HG03108 (cell line): Measurements from ENCODE around the gene MARK2.
"Not testable (repeated sequence)": the region's sequence is repeated elsewhere in the genome, so short reads cannot be mapped to it uniquely, and the experiment has no call there.

ENCODE experiments used
- ATAC-seq: cut with Tn5 transposase; IDR thresholded peaks from one replicate; pipeline ENCODE4 v1.9.1; 2021; ENCODE audit warnings: moderate library complexity; ENCODE audit not compliant: unreplicated experiment

Gene MARK2

GRCh38 chr11:63838678-63839507, at the start of gene MARK2:
Gene MARK2, plus strand, starts transcription at chr11:63839110. Its CDS starts 397 bp downstream, at chr11:63839507.
- peak; percentile 70 for ATAC-seq

- ATAC-seq: no peak
Measured at GRCh38 chr11:63791495-63792167, 47.3 kb upstream of the MARK2 start.

- no peak for ATAC-seq
Measured at GRCh38 chr11:63793161-63793560, 45.7 kb upstream of the MARK2 start.

DNA sequence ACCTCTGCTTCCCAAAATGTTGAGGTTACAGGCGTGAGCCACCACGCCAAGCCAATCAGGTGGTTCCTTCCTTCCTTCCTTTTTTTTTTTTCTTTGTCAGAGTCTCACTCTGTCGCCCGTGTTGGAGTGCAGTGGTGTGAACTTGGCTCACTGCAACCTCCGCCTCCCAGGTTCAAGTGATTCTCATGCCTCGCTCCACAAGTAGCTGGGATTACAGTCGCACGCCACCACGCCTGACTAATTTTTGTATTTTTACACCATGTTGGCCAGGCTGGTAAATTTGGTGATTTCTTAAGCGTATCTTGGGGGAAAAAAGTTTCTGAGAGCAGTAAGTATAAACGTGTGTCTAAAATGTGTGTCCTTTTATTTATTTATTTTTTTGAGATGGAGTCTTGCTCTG, 43.8 kb upstream of the MARK2 start:
- ATAC-seq: no peak

DNA sequence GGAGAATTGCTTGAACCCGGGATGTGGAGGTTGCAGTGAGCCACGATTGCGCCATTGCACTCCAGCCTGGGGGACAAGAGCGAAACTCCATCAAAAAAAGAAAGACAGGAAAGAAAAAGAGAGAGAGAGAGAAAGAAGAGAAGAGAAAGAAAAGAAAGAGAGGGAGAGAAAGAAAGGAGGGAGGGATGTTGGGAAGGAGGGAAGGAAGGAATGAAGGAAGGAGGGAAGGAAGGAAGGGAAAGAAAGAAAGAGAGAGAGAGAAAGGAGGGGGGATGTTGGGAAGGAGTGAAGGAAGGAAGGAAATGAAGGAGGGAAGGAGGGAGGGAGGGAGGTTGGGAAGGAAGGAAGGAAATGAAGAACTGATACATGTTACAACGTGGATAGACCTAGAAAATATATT, 38.0 kb upstream of the MARK2 start:
- no peak for ATAC-seq

GRCh38 chr11:63802637-63803414, 36.1 kb upstream of the MARK2 start:
- no peak for ATAC-seq

- no peak for ATAC-seq
Measured at GRCh38 chr11:63804259-63804658, 34.7 kb upstream of the MARK2 start.

GRCh38 chr11:63805844-63806415, 33.0 kb upstream of the MARK2 start:
- ATAC-seq: no peak

GRCh38 chr11:63810383-63810782, 28.5 kb upstream of the MARK2 start:
- ATAC-seq: not testable (repeated sequence)

GRCh38 chr11:63811522-63811921, 27.4 kb upstream of the MARK2 start:
- ATAC-seq: no peak

DNA sequence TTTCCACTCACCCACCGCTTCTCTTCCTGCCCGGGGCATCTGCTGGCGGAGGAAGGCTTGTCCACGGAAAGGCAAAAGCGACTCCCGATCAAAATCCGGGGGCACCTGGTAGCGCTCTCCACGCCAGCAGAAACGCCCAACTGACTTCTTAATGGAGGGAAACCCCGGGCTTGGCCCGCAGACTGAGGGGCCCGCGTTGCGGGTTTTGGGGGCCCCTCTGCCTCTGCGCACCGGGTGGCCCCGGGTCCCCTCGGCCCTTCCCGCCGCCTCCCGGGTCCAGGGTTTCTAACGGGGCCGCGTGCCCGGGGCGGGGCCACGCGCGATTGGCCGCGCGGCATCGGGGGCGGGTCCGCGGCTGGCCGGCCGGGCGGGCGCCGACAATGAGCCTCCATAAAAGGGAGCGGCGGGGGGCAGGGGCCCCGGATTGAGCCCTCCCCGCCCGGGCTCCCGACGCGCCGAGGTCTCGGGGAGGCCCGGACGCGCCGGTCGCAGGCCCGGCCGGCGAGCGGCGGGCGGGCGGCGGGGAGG, 25.8 kb upstream of the MARK2 start, which contains the start of gene SPINDOC:
Gene SPINDOC (plus strand): TSS at position 422 of the 528 bp plus-strand sequence. CDS start 231 bp downstream, outside the sequence.
- ATAC-seq: peak; percentile 80

- ATAC-seq: peak; percentile 19
Measured at GRCh38 chr11:63813563-63814382, 25.1 kb upstream of the MARK2 start.

- no peak for ATAC-seq
Measured at GRCh38 chr11:63814383-63814736, 24.6 kb upstream of the MARK2 start.

GRCh38 chr11:63816166-63816565, 22.7 kb upstream of the MARK2 start:
- ATAC-seq: no peak

DNA sequence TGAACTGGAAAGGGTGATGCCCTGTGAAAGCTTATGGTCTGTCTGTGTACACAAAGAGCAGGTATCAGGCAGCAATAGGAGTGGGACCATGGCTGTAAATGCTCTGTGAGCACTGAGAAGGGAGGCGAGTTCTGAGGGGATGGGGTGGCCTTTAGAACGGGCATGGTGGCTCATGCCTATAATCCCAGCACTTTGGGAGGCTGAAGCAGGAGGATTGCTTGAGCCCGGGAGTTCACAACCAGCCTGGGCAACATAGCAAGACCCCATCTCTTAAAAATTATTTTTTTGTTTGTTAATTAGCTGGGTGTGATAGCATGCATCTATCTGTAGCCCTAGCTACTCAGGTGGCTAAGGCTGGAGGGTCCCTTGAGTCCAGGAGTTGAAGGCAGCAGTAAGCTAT, 22.2 kb upstream of the MARK2 start:
- no peak for ATAC-seq

GRCh38 chr11:63817758-63818498, 21.0 kb upstream of the MARK2 start:
- ATAC-seq: no peak

DNA sequence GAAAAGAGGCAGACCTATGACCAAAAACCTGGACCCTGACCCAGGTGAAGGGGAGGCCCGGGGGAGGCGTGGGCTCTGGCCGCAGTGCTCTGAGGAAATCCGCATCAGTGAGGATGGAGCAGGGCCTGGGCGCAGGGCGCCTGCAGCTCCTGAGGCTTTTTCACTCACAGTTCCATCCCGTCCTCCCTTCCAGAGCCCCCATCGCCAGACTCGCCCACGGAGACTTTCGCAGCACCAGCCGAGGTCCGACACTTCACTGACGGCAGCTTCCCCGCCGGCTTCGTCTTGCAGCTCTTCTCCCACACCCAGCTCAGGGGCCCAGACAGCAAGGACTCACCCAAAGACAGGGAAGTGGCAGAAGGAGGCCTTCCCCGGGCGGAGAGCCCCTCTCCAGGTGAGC, 20.3 kb upstream of the MARK2 start:
- no peak for ATAC-seq

DNA sequence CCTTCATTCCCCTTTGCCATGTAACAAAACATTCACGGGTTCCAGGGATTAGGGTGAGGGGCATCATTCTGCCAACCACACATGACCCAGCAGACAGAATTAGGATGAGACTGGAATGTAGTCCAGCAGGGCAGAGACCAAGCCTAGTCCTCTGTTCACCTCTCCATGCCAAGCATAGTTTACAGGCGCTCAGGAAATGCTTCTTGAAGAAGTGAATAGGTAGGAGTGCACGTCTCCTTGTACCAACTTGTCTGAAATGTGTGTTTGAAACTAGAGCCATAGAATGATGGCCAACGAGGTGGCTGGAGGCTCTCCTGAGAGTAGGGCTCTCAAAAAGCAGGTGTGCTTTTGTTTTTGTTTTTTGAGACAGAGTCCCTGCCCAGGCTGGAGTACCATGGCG, 17.5 kb upstream of the MARK2 start:
- no peak for ATAC-seq

DNA sequence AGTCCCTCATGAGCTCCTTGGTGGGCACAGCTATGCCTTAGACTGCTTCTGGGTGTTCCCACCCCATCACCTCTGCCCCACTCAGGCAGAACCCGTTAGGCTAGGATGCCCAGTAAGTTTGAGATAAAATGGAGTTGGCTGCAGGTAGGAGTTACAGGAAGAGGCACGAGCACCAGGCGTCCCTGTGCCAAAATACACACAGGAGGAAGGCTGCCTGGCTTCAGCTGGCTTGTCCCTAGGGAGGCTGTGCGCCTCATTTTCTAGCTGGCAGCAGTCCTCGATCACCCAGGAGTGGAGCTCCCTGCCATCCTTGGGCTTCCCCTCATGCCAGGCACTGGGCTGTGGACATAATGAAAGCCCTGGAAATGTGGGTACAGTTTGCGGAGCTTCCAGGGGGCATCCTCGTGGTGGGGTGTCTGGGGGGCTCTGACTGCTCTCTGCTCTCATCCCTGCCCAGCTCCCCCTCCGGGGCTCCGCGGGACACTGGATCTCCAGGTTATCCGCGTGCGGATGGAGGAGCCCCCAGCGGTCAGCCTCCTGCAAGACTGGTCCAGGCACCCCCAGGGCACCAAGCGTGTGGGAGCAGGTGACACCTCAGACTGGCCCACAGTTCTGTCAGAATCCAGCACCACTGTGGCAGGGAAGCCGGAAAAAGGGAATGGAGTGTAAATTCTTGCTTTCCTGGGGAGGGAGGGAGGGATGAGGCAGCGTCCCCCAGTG, 12.3 kb upstream of the MARK2 start:
- no peak for ATAC-seq
